HG02970 (cell line): ENCODE data around the gene XKR8.

ENCODE experiments used
- ATAC-seq: cut with Tn5 transposase; IDR thresholded peaks from one replicate; pipeline ENCODE4 v1.9.1; 2021; ENCODE audit warnings: mild to moderate bottlenecking, moderate library complexity, moderate number of reproducible peaks; ENCODE audit not compliant: unreplicated experiment, low FRiP score

XKR8 gene, protein sequence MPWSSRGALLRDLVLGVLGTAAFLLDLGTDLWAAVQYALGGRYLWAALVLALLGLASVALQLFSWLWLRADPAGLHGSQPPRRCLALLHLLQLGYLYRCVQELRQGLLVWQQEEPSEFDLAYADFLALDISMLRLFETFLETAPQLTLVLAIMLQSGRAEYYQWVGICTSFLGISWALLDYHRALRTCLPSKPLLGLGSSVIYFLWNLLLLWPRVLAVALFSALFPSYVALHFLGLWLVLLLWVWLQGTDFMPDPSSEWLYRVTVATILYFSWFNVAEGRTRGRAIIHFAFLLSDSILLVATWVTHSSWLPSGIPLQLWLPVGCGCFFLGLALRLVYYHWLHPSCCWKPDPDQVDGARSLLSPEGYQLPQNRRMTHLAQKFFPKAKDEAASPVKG

GRCh38 chr1:27959792-27960603, at the start of gene XKR8:
TSS of gene XKR8 (plus strand) at chr1:27959973. CDS start at chr1:27960070, 97 bp downstream.
- ATAC-seq: peak; percentile 65

DNA sequence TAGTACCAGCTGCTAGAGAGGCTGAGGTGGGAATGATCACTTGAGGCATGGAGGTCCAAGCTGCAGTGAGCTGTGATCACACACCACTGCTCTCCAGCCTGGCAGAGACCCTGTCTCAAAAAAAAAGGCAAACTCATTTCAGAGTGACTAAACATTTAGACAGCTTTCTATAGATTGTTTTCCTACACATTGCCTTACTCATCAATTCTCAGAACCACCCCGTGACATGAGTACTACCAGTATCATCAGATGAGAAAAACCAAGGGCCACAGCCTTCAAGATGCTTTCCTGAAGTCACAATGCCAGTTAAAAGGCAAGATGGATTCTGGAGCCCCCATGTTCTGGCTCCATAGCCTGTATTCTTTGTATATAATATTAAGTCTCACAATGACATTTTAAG, 47.3 kb upstream of the XKR8 start:
- no peak for ATAC-seq

- no peak for ATAC-seq
Observed at GRCh38 chr1:27915082-27915575, 44.6 kb upstream of the XKR8 start.

- ATAC-seq: no peak
Observed at GRCh38 chr1:27922272-27922671, 37.5 kb upstream of the XKR8 start.

DNA sequence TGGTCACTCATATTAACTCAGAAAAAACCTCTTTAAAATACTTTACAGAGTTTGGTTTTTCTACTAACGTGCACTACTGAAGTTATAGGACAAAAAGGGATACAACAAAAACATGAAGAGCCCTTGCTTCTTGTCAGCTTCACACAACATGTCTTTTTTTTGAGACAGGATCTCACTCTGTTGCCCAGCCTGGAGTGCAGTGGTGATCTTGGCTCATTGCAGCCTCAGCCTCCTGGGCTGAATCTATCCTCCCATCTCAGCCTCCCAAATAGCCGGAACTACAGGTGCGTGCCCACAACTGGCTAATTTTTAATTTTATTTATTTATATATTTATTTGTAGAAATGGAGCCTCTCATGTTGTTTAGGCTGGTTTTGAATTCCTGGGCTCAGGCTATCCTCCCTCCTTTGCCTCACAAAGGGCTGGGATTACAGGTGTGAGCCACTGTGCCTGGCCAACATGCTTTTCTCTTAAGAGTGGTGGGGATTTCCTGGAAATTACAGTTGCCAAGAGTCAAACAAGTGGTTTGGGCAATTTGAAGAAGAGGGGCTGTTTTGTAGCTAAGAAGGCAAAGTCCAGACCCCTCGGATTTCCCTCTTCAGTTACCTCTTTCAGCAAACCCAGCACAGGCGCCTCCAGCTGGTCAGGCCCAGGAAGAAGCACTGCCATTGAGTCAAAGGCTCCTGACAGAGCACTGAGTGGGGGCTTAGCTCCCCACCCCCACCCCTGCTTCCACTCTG, 31.4 kb upstream of the XKR8 start:
- no peak for ATAC-seq

- ATAC-seq: no peak
Observed at GRCh38 chr1:27931184-27931583, 28.6 kb upstream of the XKR8 start.

GRCh38 chr1:27931759-27932158, 28.0 kb upstream of the XKR8 start:
- ATAC-seq: no peak

- ATAC-seq: no peak
Observed at GRCh38 chr1:27934818-27935549, 24.8 kb upstream of the XKR8 start, which contains the start of gene SMPDL3B. TSS of gene SMPDL3B (plus strand) at chr1:27935000. CDS start at chr1:27935184, 184 bp downstream.

GRCh38 chr1:27935721-27936120, 24.1 kb upstream of the XKR8 start:
- ATAC-seq: no peak

DNA sequence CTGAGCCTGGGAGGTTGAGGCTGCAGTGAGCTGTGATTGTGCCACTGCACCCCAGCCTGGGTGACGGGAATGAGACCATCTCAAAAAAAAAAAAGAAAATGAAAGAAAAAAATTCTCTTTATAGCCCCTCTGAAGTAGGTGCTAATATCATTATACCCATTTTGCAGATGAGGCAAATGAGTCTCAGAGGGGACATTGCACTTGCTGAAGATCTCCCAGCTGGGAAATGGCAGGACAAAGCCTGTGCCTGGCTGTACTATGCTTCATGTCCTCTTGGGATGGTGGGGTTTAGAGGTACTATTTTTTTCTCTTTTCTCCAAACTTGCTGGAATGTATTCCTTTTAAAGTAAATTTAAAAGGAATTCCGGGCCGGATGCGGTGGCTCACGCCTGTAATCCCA, 23.4 kb upstream of the XKR8 start:
- no peak for ATAC-seq

GRCh38 chr1:27937524-27937836, 22.3 kb upstream of the XKR8 start:
- ATAC-seq: no peak

- no peak for ATAC-seq
Observed at GRCh38 chr1:27938488-27938887, 21.3 kb upstream of the XKR8 start.

- ATAC-seq: no peak
Observed at GRCh38 chr1:27940297-27940696, 19.5 kb upstream of the XKR8 start.

GRCh38 chr1:27940870-27941560, 18.8 kb upstream of the XKR8 start:
- ATAC-seq: no peak

GRCh38 chr1:27941671-27942540, 17.9 kb upstream of the XKR8 start:
- no peak for ATAC-seq

GRCh38 chr1:27945020-27945419, 14.8 kb upstream of the XKR8 start:
- no peak for ATAC-seq

- ATAC-seq: no peak
Observed at GRCh38 chr1:27949027-27949426, 10.7 kb upstream of the XKR8 start.

DNA sequence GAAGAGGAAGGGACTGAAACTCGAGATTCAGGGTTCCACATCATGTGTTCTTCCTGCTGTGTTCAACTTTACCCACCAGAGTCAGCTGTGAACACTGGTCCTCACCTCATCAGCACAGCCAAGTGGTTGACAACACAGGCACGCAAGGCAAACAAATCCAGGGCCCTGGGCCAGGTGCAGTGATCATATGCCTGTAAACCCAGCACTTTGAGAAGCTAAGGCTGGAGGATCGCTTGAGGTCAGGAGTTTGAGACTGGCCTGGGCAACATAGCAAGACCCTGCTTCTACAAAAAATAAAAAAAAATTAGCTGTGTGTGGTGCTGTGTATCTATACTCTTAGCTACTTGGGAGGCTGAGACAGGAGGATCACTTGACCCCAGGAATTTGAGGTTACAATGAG, 8.4 kb upstream of the XKR8 start:
- no peak for ATAC-seq

GRCh38 chr1:27952147-27952546, 7.6 kb upstream of the XKR8 start:
- no peak for ATAC-seq
